ENCODE measurements around the gene CEP152. TPM values are rescaled to one million over a fixed set of nuclear protein-coding genes. Genes with fewer than 3 reads are reported as not detected.

The CEP152 gene
- total and polyA plus RNA-seq, 2 experiments from 2014 or later, result 2.7 to 5.6 TPM

DNA sequence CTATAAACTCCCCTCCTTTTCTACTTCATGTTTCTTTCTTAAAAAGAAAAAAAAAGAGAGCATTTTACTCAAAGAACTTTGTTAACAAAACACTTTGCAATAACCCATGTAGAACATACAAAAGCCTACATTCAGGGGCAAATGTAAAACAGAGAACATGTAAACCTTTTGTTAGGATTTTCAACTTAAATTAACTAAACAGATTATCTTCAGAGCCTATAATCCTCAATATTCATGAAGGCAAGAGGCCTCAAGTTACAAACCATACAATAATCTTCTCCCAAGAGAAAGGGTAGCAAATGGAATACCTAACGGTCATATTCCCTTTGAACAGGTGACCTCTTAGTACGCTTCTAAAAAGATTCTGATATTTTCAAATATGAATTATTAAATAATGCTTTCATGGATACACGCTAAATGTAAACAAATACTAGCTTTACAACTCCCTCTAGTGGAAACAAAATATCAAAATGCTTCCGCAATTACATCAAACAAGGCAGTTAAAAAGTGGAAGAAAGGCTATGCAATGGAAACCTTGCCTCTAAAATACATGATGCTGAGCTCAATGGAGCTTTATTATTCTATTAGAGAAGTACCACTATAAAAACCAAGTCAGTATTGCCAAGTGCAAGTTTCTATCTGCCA, 9.9 kb downstream of the CEP152 start:
- H3K27me3 ChIP-seq, result no peaks in the 10 kb centered on the region
- TF ChIP-seq, protein P1, sequence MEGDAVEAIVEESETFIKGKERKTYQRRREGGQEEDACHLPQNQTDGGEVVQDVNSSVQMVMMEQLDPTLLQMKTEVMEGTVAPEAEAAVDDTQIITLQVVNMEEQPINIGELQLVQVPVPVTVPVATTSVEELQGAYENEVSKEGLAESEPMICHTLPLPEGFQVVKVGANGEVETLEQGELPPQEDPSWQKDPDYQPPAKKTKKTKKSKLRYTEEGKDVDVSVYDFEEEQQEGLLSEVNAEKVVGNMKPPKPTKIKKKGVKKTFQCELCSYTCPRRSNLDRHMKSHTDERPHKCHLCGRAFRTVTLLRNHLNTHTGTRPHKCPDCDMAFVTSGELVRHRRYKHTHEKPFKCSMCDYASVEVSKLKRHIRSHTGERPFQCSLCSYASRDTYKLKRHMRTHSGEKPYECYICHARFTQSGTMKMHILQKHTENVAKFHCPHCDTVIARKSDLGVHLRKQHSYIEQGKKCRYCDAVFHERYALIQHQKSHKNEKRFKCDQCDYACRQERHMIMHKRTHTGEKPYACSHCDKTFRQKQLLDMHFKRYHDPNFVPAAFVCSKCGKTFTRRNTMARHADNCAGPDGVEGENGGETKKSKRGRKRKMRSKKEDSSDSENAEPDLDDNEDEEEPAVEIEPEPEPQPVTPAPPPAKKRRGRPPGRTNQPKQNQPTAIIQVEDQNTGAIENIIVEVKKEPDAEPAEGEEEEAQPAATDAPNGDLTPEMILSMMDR (IDR thresholded peaks at IDR 0.05; ENCODE audit: low read depth, low read length), result peak; percentile 58
- no peaks in the 10 kb centered on the region for H3K4me1 ChIP-seq (ENCODE audit: low read depth)
- H3K36me3 ChIP-seq, result no peaks in the 10 kb centered on the region
- peak in 1 of 2 donors; percentile 68 for DNase-seq (ENCODE audit: low read depth in 1 of 2, low spot score in 1 of 2)
- no peak overlapping the region for H3K27ac ChIP-seq
- H3K9me3 ChIP-seq (ENCODE audit: low read depth), result no peaks in the 10 kb centered on the region
- no peak overlapping the region for H3K4me3 ChIP-seq

DNA sequence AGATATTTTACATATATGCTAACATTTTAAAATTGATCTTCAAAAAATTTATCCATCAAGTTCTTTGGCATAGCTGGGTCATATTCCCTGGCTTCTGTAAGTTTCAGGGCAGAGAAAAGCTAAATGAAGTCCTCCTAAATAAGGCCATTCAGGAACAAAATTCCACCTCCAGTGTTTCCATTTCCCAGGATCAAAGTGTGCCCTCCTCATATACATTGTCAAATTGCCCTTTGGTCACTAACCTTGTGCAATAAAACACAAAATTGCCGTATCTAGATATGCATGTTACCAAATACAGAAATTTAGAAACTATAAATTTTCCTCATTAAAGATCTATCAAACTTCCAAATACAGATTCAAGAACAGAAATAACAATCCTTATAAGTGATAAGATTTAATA, 10.6 kb downstream of the CEP152 start:
- H3K36me3 ChIP-seq, result no peaks in the 10 kb centered on the region
- H3K27me3 ChIP-seq, result no peaks in the 10 kb centered on the region
- H3K4me1 ChIP-seq (ENCODE audit: low read depth), result no peaks in the 10 kb centered on the region
- TF ChIP-seq, protein P1 (IDR thresholded peaks at IDR 0.05; ENCODE audit: low read depth, low read length), result no peak
- H3K4me3 ChIP-seq, result no peak overlapping the region
- no peaks in the 10 kb centered on the region for H3K9me3 ChIP-seq (ENCODE audit: low read depth)
- H3K27ac ChIP-seq, result no peak overlapping the region
- no peak for DNase-seq (ENCODE audit: low read depth in 1 of 2, low spot score in 1 of 2)

DNA sequence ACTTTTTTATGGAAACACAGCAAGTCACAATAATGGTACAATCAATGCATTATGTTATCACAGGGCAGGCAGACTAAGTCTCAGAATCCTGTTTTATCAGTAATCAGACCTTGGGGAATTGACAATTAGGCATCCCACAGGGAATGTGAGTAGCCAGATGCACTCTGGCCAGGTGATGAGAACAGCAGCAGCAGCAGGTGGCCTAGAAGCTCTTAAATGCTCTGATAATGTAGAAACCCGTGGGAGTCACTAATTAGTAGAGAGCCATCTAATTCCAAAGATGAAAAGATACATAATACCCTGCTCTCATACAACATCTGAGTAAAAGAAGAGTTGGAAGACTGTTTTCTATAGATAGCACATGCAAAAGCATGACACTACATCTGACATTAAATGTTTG, 12.6 kb downstream of the CEP152 start:
- no peak for DNase-seq (ENCODE audit: low read depth in 1 of 2, low spot score in 1 of 2)
- no peaks in the 10 kb centered on the region for H3K27me3 ChIP-seq
- no peaks in the 10 kb centered on the region for H3K4me1 ChIP-seq (ENCODE audit: low read depth)
- TF ChIP-seq, protein P1 (IDR thresholded peaks at IDR 0.05; ENCODE audit: low read depth, low read length), result no peak
- no peaks in the 10 kb centered on the region for H3K9me3 ChIP-seq (ENCODE audit: low read depth)
- H3K36me3 ChIP-seq, result no peaks in the 10 kb centered on the region
- H3K4me3 ChIP-seq, result no peak overlapping the region
- H3K27ac ChIP-seq, result no peak overlapping the region

DNA sequence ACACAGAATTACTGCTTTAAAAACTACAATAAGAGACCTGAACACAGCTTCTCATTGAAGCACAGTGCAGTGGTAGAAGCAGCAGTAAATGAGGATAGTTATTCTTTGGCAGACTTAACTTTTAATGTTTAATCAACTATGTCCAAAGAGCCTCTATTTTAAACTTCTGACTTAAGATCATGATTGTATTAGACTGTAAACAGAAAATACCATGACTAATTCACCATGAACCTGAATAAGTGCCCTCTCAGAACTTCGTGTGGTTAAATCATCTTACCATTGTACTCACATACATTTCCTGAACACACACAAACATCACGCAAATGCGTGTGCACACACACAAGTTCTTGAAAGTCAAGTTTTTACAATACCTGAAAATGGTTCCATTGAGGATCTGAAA, 13.9 kb downstream of the CEP152 start:
- no peaks in the 10 kb centered on the region for H3K27me3 ChIP-seq
- H3K4me3 ChIP-seq, result no peak overlapping the region
- DNase-seq (ENCODE audit: low read depth in 1 of 2, low spot score in 1 of 2), result no peak

DNA sequence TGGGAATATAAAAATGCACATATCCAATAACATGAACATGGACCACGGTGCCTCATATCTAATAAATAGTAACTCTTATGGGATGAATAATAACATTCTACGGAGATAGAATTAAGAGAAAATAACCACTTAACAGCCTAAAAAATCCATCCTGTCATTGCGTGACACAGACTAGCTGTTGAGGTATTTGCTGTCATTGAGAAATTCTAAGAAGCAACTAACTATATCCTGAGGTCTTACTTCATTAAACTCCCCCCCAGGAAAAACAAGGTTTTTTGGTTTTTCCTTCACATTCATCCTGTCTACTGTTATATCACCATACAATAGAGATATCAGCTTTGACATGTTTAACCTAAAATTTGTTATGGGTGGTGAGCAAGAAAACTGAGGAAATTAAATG, 14.3 kb downstream of the CEP152 start:
- Histone ChIP-seq H3K4me1 (ENCODE audit: low read depth) (no peaks in the 10 kb centered on the region), H3K27ac (no peak overlapping the region), H3K9me3 (ENCODE audit: low read depth) (no peaks in the 10 kb centered on the region), H3K27me3 (no peaks in the 10 kb centered on the region), H3K4me3 (no peak overlapping the region), H3K36me3 (no peaks in the 10 kb centered on the region)
- no peak for DNase-seq (ENCODE audit: low read depth in 1 of 2, low spot score in 1 of 2)
- TF ChIP-seq, protein P1 (IDR thresholded peaks at IDR 0.05; ENCODE audit: low read depth, low read length), result no peak

More for the DNA sequence above, 13.9 kb downstream of the CEP152 start:
- H3K27ac ChIP-seq, result no peak overlapping the region
- TF ChIP-seq, protein P1 (IDR thresholded peaks at IDR 0.05; ENCODE audit: low read depth, low read length), result no peak
- no peaks in the 10 kb centered on the region for H3K36me3 ChIP-seq
- H3K4me1 ChIP-seq (ENCODE audit: low read depth), result no peaks in the 10 kb centered on the region
- no peaks in the 10 kb centered on the region for H3K9me3 ChIP-seq (ENCODE audit: low read depth)
